HG03159 (cell line): ENCODE measurements around the gene KIAA1614.
"Not testable (repeated sequence)": the region's sequence is repeated elsewhere in the genome, so short reads cannot be mapped to it uniquely, and the experiment has no call there.

Source experiments
- ATAC-seq: cut with Tn5 transposase; IDR thresholded peaks from one replicate; pipeline ENCODE4 v1.9.1; 2021; ENCODE audit warnings: mild to moderate bottlenecking, moderate library complexity; ENCODE audit not compliant: unreplicated experiment

KIAA1614 gene

DNA sequence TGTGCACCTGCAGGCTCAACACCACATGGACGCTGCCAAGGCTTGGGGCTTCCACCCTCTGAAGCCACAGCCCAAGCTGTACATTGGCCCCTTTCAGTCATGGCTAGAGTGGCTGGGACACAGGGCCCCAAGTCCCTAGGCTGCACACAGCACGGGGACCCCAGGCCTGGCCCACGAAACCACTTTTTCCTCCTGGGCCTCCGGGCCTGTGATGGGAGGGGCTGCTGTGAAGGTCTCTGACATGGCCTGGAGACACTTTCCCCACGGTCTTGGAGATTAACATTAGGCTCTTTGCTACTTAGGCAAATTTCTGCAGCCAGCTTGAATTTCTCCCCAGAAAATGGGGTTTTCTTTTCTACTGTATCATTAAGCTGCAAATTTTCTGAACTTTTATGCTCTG is 46.9 kb downstream of the KIAA1614 start:
- ATAC-seq, result not testable (repeated sequence)

DNA sequence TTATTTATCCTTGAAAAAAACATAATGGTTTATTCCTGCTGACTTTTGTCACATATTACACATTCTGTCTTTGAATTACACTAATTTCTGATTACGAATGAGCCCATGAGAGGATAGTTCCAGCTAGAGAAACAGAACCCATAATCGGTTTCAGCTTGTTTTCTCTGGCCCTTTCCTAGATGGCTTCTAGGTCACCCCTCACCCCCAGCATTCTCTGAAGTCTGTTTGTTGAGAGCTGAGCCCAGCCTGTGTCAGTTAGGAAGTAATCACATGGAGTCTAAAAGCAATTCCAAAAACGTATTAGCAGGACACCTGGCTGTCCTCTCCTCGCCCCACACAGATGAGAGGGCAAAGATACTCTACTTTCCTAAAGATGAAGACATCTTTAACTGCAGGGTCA is 48.9 kb downstream of the KIAA1614 start:
- ATAC-seq, result no peak

DNA sequence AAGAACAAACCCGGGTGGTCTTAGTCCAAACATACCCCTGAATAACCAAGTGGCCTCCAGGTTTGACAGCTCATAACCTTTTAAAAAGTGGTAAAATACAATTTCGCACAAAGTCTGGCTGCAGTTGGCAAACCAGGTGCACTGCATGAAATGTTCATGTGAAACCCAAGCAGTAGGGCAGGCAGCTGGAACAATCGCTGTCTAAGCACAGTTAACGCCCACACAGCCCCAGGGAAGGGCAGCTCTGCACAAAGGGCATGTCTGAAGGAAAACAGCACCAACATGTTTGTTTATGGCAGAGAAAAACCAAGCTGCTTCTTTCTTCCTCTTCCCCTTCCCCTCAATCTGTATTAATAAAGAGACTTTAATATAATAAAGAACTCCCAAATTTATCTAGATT is 49.5 kb downstream of the KIAA1614 start:
- no peak for ATAC-seq

DNA sequence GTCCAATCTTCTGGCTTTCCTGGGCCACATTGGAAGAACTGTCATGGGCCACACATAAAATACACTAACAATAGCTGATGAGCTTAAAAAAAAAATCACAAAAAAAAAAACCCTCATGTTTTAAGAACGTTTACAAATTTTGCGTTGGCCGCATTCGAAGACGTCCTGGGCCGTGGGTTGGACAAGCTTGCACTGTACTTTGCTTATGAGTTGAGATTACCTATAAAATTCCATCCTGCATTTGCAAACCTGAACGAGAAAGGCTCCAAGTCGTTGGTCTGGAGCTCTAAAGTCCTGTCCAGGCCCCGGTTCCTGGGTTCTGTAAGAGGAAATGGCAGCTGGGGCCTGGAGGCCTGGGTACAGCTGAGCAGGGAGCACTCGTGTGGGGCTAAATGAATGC is 51.4 kb downstream of the KIAA1614 start:
- ATAC-seq, result no peak

DNA sequence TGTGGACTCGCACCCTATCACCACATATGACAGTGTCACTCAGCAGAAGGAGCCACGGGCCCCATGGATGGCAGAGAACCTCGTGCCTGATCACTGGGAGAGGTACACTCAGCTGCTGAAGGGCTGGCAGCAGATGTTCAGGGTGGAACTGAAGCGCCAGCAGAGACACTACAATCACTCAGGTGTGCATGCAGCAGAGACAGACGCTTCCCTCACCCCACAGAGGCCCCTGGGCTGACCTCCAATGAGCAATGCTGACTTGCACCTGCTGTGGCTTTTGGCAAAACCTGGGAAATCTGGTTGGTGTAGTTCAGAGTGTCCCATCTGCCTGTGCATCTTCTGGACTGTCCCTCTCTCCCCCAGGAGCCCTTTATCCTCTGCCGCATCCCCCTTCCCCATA is 51.9 kb downstream of the KIAA1614 start:
- no peak for ATAC-seq

DNA sequence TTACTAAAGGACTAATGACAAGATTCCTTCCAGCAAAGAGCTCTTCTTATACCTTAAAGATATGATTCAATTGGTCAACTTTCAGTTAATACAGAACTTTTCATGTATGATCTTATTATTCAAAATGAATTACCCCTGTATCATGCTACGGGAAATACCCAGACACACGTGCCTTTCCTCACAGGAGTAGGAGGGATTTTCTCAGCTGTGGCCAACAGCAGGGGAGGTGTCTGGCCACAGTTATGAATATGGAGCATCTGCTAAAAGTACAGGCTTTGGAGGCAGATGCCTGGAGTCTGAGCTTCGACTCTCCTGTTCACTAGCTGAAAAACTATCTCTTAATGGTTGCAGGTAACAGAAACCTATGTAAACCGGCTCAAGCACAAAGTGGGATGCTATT is 53.6 kb downstream of the KIAA1614 start:
- no peak for ATAC-seq

DNA sequence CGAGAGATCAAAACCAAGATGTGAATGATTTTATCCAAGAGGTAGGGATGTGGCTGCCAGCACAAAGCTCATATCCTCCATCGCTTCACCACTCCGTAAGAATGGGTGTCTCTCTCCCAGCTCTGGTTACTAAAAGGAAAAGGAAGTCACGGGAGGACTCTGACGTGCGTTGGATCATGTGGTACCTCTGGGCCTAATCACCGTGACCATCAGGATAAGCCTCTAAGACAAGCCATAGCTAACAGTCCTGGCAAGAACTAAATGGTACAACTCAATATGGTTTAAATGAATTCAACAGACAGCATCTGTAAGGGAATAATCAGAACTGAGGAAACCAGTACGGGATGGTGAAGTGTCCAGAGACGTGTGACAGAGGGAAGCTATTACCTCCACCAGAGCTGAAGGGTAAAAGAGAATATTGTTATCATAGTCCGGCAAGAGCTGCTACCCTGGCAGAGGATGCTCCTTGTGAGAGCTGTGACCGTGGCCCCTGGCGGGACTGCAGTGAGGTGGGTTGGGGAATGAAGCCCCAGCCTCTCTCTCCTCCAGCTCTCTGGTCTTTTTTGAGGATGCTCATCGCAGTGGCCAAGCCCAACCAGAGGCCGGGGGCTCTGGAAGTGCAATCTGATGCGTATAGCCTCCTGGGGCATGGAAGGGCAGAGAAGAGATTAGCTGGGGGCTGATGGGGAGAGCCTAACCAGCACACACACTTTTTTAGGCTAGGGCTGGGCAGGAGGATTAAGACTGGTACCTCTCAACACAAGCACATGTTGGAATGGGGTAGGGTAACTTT is 54.2 kb downstream of the KIAA1614 start:
- ATAC-seq, result no peak

DNA sequence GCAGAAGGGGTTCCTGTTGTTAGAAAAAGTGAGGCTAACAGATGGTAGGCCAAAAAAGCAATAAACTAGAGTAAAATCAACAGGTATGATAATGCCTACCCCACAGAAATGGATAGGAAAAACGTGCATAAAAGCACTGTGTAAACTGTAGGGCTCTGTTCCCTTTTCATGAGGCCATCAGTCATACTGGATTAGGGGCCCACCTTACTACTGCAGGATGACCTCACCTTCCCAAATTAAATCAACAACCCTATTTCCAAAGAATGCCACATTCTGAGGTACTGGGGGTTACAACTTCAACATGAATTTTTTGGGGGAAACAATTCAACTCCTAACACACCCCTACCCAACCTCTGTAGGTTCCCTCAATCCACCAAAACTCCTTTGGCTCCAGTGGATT is 54.9 kb downstream of the KIAA1614 start:
- no peak for ATAC-seq

DNA sequence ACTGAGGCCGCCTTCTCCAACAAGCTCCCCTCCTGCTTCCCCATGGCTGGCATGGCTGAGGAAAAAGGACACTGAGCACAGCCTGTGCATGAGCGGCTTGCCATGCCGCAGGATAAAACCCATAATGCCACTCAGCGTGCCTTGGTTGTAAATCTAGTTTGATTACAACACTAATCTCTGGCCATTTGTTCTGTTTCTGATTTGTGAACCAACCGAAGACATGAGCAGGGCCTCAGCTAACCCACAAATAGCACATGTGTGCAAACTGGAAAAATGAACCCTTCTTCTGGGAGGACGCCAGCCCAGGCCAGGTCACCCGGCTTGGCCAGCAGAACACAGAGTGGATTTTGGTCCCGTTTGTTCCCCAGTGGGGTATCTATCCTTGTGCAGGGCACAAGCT is 56.1 kb downstream of the KIAA1614 start:
- ATAC-seq, result not testable (repeated sequence)

DNA sequence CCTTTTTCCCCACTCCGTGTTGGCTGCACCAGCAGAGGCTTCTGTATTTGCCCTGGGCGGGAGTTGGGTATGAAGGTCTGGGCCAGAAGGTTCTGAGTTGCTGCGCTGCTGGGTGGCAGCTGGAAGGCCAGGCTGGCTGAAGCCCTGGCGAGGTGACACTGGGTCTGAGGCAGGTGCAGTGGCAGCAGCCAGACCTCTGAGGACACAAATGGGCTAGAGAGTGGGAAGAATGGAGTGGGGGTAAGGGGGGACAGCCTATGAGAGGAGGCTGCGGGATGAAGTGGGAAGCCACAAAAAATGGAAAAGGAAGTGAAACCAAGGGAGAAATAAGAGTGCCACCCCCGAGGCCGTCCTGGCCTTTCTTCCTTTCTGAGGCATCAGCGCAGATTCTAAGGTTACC is 56.7 kb downstream of the KIAA1614 start:
- ATAC-seq, result no peak

DNA sequence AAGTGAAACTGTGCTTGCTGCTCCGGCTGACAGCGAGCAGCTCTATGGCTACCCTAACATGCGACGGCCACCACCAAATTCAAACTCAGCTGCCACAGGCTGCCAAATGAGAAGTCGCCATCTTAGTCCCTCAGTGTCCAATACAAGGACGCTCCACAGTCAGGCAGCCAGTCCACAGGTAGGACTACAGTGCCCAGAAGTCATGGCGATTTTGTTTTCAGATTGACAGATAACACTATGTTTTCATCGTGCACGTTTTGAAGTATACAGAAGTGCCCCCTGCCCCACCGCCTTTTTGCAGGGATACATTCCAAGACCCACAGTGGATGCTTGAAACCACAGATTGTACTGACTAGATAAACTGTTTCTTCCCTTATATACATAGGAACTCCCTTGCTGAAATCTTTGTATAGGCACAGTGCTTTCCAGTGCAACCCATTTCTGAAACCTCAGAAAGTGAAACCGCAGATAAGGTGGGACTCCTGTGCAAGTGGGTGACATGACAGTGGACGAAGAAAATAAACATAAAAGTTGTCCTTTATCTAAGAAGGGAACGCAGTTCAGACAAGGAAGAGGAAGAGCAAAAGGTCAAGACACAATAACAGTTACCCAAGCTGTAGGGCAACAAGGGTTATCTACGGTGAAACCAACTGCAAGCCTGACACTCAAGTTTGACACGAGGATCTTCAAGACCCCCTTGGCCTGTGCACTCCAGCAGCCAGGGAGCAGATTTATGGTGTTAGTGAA is 57.8 kb downstream of the KIAA1614 start:
- ATAC-seq, result no peak

DNA sequence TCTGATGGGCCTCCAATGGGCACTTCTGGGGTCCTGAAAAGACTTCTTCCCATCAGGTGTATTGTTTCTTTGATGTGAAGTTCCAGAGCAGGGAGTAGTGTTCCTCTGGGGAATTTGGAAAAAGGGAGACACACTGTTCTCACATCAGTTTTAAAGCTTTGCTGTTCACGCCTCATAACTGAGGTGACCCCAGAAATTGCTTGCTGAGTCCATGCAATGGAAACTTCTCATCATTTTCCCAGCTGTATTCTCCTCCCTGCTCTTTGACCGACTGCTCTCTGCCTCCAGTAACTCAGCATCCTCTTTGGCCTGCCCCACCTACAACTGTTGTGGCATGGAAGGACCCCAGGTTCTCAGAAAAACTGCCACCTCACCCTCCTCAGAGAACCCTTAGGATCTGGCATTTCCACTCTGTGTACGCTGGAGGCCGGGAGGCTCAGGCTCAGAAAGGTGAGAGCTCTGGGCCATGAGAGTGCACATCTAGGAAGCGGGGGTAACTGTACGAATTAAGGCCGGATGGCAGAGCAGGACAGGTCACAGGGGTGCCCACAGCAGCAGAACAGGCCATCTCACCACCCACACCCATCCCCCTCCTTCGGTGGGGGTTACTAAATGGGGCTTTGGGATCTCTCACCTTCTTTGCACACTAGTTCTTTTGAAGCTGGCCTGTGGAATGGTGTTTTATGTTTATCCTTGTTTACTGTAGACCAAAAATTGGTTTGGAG is 58.7 kb downstream of the KIAA1614 start:
- ATAC-seq, result no peak

DNA sequence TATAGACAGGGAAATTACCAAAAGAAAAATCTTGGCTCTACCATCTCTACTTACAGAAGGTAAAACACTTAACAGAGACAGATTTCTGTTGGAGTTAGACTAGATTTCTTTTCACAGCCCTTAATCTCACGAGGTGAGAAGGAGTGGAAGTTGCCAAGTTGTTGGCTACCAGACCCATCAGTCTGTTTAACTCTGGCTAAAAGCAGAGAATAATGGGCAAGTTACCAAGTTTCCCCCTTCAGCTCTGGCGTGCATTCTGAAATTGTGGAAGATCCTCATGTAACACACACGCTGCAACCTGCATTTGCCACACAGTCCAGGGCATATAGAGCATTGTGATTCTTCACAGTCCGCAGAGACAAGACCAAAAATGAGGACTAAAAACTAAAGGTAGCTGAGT is 60.7 kb downstream of the KIAA1614 start:
- no peak for ATAC-seq

DNA sequence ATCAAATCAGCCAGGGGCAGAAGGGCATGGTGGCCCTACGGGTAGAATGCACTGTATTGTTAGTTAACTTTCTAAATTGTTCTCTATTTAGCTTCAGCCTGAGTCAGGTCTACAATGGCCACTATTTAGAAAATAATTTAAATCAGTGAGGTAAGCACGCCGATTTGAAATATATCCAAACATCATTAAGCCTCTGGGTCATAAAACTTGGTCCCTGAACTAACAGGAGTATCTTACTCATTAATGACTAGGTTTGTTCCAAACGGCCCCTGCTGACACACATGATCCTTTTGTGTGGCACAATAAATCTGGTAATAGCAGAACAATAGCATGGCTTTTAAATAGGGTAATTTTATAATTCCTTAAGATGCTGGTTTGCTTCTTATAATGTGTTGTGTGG is 61.5 kb downstream of the KIAA1614 start:
- no peak for ATAC-seq

DNA sequence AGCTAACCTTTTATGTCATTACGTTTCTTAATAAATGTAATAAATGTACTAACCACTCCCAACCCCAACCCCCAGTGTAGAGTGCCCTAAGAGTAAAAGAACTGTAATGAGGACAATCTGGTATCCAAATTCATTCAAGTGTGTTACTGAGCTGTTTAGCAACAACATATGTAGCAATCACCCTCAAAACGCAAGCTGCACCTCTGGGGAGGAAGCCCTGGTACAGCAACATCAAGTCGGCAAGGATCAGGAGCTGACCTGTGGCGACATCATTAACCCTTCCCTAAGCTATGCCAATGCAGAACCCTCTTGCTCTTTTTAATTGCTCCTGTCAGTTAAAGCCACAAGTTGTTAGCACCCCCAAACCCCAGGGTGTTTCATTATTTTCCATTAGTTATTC is 62.9 kb downstream of the KIAA1614 start:
- ATAC-seq, result no peak

DNA sequence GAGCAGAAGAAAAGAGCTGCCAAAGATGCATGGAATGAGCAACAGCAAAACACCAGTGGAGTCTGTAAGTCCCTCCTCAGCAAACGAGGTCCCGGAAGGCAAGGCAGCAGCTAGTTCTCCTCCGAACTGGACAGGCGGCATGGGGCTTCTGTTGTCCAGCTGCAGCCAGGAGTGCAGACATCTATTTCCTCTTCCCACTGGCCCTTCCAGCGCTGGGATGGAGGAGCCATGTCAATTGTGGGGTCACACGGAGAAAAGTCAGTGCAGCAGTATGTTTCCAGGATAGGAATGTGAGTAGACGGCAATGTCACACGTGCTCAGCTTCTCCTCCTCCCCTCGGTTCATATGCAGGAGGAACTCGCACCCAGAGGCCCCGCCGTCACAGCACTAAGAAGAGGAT is 63.5 kb downstream of the KIAA1614 start:
- ATAC-seq, result no peak

DNA sequence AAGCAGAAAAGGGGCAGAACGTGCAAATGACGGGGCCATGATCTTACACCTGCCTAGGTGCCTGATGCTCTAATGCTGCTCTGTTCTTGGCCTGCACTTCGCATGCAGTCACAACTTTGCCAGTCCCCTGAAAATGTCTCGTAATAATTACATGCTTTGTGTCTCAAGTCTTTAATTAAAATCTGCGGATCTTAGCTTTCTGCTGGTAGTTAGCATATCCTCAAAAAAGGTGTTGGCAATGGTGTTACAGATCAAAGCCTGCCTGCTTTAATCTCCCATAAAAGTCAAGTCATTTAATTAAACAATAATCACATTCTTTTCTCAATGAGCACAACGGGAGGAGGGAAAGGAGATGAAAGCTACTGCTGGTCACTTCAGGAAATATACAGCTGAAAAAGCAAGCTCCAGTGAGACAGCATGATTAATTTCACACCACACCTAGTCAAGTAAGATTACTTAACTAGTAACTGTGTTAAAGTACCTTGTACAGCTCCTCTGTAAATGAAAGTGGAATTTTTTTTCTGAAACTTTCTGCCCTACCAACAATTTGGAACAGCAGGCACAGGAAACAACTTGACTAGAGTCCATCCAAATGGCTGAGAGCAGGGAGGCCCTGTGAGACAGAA is 64.1 kb downstream of the KIAA1614 start:
- no peak for ATAC-seq

DNA sequence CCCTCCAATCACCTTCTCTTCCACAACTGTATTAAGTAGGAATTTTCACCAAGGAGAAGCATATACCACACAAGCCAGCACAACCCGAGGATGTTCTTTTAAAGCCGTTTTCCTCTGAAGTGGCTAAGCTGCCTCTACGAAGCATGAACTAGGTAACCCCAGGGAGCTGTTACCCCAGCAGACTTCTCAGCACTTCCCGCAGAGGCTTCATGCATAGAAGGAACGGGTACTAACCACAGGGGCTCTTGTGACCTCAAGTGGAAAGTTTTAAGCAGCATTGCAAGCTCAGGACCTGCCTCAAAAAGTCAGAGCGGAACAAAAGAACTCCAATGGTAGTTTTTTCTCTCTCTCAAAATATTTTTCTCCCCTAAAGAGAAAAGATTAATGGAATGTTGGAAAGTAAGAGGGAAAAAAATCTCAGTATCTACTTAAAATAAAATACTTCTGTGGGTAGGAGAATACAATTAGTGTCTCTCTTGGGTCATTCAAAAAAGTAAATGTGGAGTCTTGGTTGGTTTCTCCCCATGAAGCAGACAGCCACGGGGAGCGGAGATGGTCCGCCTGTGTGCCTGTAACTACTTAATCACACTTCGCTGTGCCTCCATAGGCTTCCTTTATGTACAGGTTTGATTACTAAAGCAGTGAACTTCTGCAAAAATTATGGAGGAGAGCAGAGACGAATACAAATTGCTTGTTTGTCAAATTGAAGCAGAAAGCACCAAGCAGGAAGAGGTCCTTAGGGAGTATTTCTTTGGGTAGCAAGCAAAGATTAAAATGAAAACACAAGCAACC is 69.1 kb downstream of the KIAA1614 start:
- ATAC-seq, result peak; percentile 84

DNA sequence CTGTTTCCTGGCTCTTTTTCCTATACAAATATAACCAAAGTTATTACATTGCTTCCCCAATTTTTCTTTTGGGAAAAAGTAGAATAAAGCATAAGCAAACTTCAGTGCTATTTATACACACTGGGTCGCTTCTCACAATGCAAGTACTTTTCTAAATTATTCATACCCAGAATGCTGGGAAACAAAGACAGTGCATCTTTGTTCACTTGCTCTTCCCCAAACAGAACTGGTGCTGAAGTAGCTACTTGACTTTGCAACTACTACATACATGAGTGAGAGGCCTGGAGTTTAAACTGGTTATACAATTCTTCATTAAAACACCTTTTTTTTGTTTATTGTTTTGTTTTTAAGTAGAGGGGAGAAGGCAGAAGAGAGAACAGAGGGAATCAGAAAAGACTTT is 69.7 kb downstream of the KIAA1614 start:
- ATAC-seq, result no peak

DNA sequence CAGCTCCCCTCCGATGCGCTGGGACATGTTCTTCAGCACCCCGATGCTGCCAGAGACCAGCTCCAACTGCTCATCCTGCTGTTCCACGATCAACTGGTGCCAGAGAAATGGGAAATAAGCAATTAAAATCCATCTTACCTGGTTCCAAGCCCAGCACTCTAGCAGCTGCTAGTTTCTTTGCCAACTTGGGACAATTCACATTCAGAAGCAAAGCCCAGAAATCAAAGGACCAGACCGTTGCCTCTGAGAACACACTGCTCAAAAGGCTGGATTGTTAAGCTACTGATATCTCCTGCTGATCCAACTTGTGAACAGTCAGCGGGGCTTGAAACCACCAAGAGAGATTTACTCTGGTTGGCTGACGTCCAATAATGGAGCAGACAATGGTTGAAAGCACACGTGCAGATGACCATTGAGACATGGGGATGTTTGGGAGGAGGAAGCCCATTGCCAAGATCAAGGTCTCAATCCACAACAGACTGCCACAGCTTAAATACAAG is 75.6 kb downstream of the KIAA1614 start:
- no peak for ATAC-seq
